Sigmoid colon (tissue), 4 donors: ENCODE data around the gene EWSR1.

Experiments used
- POLR2A ChIP-seq, 2 donors: fragments of 450-650 bp; IDR thresholded peaks; one replicate each; pipeline ENCODE4 v1.6.1; 2016; ENCODE audit warnings: antibody characterized with exemption in 2 of 2, mild to moderate bottlenecking in 2 of 2, moderate library complexity in 2 of 2
- POLR2AphosphoS5 ChIP-seq, 4 donors: sonication (generic); formaldehyde crosslinking; IDR thresholded peaks; one replicate each; pipeline ENCODE4 v1.6.1; 2017; ENCODE audit warnings: antibody characterized with exemption in 4 of 4
- TF ChIP-seq, protein P1 (sequence below), 4 experiments: fragments of 450-650 bp in 3 of 4; fragments of 200-600 bp in 1 of 4; IDR thresholded peaks; one replicate each; pipeline ENCODE4 v1.5.1; 2016 to 2019; ENCODE audit warnings: antibody characterized with exemption in 4 of 4, mild to moderate bottlenecking in 3 of 4, moderate library complexity in 2 of 4

DNA sequence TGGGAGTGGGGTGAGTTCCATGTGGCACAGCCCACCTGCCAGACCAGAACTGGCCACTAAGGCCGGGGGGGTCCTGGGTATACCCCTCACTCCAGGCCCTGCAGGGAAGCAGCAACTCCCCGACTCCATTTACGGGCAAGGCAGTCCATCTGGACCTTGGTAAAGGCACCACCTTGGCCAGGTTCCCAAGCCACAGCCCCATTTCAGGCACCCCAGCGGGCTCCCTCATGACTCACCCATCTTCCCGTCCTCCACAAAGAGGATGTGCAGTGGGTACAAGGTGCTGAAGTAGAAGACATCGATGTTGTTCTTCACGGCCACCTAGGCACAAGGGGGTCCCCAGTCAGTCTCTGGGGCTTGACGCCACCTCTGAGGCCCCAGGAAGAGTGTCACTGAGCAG is 63.1 kb downstream of the EWSR1 start:
- TF ChIP-seq, protein P1, sequence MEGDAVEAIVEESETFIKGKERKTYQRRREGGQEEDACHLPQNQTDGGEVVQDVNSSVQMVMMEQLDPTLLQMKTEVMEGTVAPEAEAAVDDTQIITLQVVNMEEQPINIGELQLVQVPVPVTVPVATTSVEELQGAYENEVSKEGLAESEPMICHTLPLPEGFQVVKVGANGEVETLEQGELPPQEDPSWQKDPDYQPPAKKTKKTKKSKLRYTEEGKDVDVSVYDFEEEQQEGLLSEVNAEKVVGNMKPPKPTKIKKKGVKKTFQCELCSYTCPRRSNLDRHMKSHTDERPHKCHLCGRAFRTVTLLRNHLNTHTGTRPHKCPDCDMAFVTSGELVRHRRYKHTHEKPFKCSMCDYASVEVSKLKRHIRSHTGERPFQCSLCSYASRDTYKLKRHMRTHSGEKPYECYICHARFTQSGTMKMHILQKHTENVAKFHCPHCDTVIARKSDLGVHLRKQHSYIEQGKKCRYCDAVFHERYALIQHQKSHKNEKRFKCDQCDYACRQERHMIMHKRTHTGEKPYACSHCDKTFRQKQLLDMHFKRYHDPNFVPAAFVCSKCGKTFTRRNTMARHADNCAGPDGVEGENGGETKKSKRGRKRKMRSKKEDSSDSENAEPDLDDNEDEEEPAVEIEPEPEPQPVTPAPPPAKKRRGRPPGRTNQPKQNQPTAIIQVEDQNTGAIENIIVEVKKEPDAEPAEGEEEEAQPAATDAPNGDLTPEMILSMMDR (IDR thresholded peaks at IDR 0.05), result no peak
- no peak for TF ChIP-seq POLR2A (IDR thresholded peaks at IDR 0.05)
- no peak for TF ChIP-seq POLR2AphosphoS5 (IDR thresholded peaks at IDR 0.05)
